Kidney epithelial cell (primary cell): ENCODE data around the gene DPH2. TPM values are rescaled to one million over a fixed set of nuclear protein-coding genes. Genes with fewer than 3 reads are reported as not detected.

ENCODE experiments used
- DNase-seq: peaks from one replicate; pipeline ENCODE4 v3.0.0-alpha.2; 2010; ENCODE audit warnings: low read depth
- H3K27me3 ChIP-seq: 2 replicates; pipeline ENCODE4 v1.6.0; 2011; ENCODE audit warnings: low read length; ENCODE audit not compliant: control insufficient read depth, insufficient read depth
- H3K36me3 ChIP-seq: 2 replicates; pipeline ENCODE4 v1.5.1; 2011; ENCODE audit warnings: low read length; ENCODE audit not compliant: control insufficient read depth, insufficient read depth
- H3K4me3 ChIP-seq: 2 replicates; pipeline ENCODE4 v1.5.1; 2011; ENCODE audit warnings: low read depth, mild to moderate bottlenecking, control low read depth, low read length
- CTCF ChIP-seq: IDR thresholded peaks from 2 replicates; pipeline ENCODE4 v1.5.1; 2011; ENCODE audit warnings: mild to moderate bottlenecking, moderate library complexity, low read length, control low read depth, inconsistent platforms; ENCODE audit not compliant: insufficient read depth, poor library complexity, severe bottlenecking
- total RNA-seq: library from RNA; depleted of rRNA; stranded (reverse); fragments of >200 nt; gene quantifications from 2 replicates; pipeline ENCODE4 v1.2.3, GENCODE V29; 2015

The DPH2 gene
- total RNA-seq, 1 donor from 2014 or later, result 45.8 TPM

DNA sequence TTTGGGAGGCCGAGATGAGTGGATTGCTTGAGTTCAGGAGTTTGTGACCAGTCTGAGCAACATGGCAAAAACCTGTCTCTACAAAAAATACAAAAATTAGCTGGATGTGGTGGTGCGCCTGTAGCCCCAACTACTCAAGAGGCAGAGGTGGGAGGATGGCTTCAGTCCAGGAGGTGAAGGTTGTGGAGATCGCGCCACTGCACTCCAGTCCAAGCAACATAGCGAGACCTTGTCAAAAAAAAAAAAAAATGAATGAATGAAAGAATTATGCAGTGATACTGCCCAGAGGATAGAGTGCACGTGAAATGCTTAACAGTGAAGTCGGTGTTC is 429 bp upstream of the DPH2 start:
- Histone ChIP-seq H3K4me3 (no peak overlapping the region), H3K27me3 (no peaks in the 10 kb centered on the region), H3K36me3 (no peaks in the 10 kb centered on the region)
- no peak for TF ChIP-seq CTCF
- no peak for DNase-seq

DNA sequence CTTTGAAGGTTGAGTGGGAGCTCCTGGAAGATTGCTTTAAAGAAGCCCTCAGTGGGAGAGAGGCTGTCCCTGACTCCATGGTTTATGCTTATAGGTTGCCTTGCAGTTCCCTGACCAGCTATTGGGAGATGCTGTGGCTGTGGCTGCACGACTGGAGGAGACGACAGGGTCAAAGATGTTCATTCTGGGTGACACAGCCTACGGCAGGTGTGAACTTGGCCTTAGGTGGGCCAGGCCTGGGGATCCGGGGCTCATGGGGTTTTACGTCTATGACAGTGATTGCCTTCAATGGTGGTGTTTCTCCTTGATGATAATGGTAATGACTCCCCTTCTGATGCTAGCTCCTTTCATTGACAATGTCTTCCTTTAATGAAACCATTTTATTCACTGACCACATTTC is 692 bp downstream of the DPH2 start:
- no peak for DNase-seq
- no peak for TF ChIP-seq CTCF
- Histone ChIP-seq H3K4me3 (peak overlapping the region; percentile 82), H3K36me3 (no peaks in the 10 kb centered on the region), H3K27me3 (no peaks in the 10 kb centered on the region)

DNA sequence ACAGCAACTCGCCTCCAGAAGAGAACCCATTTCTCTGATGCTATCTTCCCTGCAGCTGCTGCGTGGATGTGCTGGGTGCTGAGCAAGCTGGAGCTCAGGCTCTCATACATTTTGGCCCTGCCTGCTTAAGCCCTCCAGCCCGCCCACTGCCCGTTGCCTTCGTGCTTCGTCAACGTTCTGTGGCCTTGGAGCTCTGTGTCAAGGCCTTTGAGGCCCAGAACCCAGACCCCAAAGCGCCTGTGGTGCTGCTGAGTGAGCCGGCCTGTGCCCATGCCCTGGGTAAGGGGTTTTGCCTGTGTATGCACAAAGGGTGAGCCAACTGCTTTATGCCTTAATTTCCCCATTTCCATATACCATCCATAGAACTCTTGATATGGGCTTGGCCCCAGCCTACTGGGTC is 1.1 kb downstream of the DPH2 start:
- no peak for DNase-seq
- H3K36me3 ChIP-seq, result no peaks in the 10 kb centered on the region
- H3K4me3 ChIP-seq, result no peak overlapping the region
- TF ChIP-seq CTCF, result no peak
- H3K27me3 ChIP-seq, result no peaks in the 10 kb centered on the region

DNA sequence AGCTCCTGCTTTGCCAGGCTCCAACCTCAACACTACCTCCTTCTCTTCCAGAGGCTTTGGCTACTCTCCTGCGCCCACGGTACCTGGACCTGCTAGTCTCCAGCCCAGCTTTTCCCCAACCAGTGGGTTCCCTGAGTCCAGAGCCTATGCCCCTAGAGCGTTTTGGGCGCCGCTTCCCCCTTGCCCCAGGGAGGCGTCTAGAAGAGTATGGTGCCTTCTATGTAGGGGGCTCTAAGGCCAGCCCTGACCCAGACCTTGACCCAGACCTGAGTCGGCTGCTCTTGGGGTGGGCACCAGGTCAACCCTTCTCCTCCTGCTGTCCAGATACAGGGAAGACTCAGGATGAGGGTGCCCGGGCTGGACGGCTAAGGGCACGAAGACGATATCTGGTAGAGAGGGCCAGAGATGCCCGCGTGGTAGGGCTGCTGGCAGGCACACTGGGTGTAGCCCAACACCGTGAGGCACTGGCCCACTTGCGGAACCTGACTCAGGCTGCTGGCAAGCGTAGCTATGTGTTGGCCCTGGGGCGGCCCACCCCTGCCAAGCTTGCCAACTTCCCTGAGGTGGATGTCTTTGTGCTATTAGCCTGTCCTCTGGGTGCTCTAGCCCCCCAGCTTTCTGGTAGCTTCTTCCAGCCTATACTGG is 1.6 kb downstream of the DPH2 start:
- no peaks in the 10 kb centered on the region for H3K36me3 ChIP-seq
- no peak for TF ChIP-seq CTCF
- no peaks in the 10 kb centered on the region for H3K27me3 ChIP-seq
- no peak for DNase-seq
- no peak overlapping the region for H3K4me3 ChIP-seq

- peak overlapping the region; percentile 83 for H3K4me3 ChIP-seq
- no peaks in the 10 kb centered on the region for H3K27me3 ChIP-seq
- no peak for TF ChIP-seq CTCF
- DNase-seq, result no peak
- H3K36me3 ChIP-seq, result peaks cover 4% of the 10 kb centered on the region
Measured at GRCh38 chr1:43973981-43974442, 4.2 kb downstream of the DPH2 start.

DNA sequence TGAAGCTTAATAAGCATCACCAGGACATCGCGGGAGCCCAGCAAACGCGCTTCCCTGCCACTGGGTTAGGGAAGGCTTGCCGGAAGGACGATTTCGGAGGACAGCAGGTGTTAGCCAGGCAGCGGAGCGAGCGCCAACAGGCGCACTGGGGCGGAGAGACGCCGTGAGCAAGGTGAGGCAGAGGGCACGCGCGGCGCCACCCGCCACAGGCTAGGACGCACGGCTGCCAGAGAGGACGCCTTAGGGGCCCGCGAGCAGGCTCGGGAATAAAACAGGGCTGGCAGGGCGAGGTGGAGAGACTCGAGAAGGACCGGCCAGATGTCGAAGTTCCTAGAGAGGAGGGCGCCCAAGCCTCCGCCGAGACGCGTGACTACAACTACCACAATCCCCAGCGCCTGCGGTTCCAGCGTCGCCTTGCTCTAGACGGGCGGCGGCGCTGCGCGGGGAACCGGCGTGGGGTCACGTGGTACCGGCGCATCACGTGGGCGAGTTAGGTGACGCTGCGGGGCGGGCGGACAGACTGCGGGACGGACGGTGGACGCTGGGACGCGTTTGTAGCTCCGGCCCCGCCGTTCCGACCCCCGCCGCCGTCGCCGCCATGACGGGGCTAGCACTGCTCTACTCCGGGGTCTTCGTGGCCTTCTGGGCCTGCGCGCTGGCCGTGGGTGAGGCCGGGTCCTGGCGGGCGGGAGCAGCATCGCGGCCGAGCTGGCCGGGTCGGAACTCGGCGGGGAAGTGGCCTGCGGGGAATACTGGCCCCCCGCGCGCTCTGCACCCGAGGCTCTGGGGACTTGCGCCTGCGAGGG is 4.8 kb downstream of the DPH2 start, which contains the start of gene ATP6V0B:
ATP6V0B (plus strand) TSS at position 518 of the 806 bp plus-strand sequence; CDS start at position 599, 81 bp downstream.
- peaks cover 4% of the 10 kb centered on the region for H3K36me3 ChIP-seq
- TF ChIP-seq CTCF, result no peak
- DNase-seq, result peak; percentile 67
- H3K4me3 ChIP-seq, result peak within 1 kb of the TSS; percentile 83
- no peaks in the 10 kb centered on the region for H3K27me3 ChIP-seq
